Thyroid gland (tissue), 4 donors: ENCODE results near the gene WDR70. TPM values are rescaled to one million over a fixed set of nuclear protein-coding genes. Genes with fewer than 3 reads are reported as not detected.
A peak's percentile ranks its signal among the peaks of the same experiment; 100 is the strongest.
"Not testable (repeated sequence)": the region's sequence is repeated elsewhere in the genome, so short reads cannot be mapped to it uniquely, and the experiment has no call there.

ENCODE experiments used
- DNase-seq, 2 donors: peaks; one replicate each; pipeline ENCODE4 v3.0.0-alpha.2; 2019
- H3K27ac ChIP-seq, 3 donors: fragments of 200-600 bp; sonication (generic); 1 replicate in 2 of 3; 2 replicates in 1 of 3; pipeline ENCODE4 v1.5.1; 2016 to 2019; ENCODE audit warnings: mild to moderate bottlenecking in 1 of 3, moderate library complexity in 1 of 3
- H3K27me3 ChIP-seq: fragments of 200-600 bp; sonication (generic); one replicate; pipeline ENCODE4 v1.5.1; 2019
- H3K36me3 ChIP-seq, 2 donors: fragments of 200-600 bp; sonication (generic); one replicate each; pipeline ENCODE4 v1.5.1; 2016 to 2019
- H3K4me1 ChIP-seq, 2 donors: fragments of 200-600 bp; sonication (generic); one replicate each; pipeline ENCODE4 v1.5.1; 2017 to 2019
- H3K4me3 ChIP-seq, 3 donors: fragments of 200-600 bp; sonication (generic); replicated peaks in 1 of 3; 1 replicate in 2 of 3; 2 replicates in 1 of 3; pipeline ENCODE4 v1.5.1; 2016; ENCODE audit warnings: mild to moderate bottlenecking in 1 of 3
- H3K9me3 ChIP-seq: fragments of 200-600 bp; sonication (generic); one replicate; pipeline ENCODE4 v1.5.1; 2017
- CTCF ChIP-seq, 6 experiments: fragments of 200-600 bp in 3 of 6; fragments of 450-650 bp in 3 of 6; sonication (generic) in 3 of 6; IDR thresholded peaks; one replicate each; pipeline ENCODE4 v1.5.1; 2016 to 2019; ENCODE audit warnings: antibody characterized with exemption in 6 of 6, mild to moderate bottlenecking in 2 of 6, inconsistent platforms in 1 of 6, moderate library complexity in 1 of 6
- POLR2A ChIP-seq, 2 donors: fragments of 450-650 bp; IDR thresholded peaks; one replicate each; pipeline ENCODE4 v1.6.1; 2017; ENCODE audit warnings: antibody characterized with exemption in 2 of 2, mild to moderate bottlenecking in 2 of 2, moderate library complexity in 1 of 2
- WGBS, 2 donors: methylation state at CpG; one replicate each; pipeline ENCODE4 v1.1.5; 2017; 5-methylcytosine and 5-hydroxymethylcytosine counted together
- intact Hi-C: fragments of 100-400 bp; cut with DNase I; formaldehyde crosslinking; loops from one replicate; pipeline ENCODE4 v1.15.1; 2023
- total RNA-seq, 4 donors: library from RNA; depleted of rRNA; stranded (reverse); fragments of >200 nt; gene quantifications; one replicate each; pipeline ENCODE4 v1.2.3, GENCODE V29; 2016

The WDR70 gene
- total RNA-seq, result 100 to 1,000 TPM in 1 of 4 donors, 10 to 100 TPM in 3; 31.3 to 103 (median 33.5) TPM

- WGBS, 2 donors, result 0 to 1% methylated on average over 20 to 39 of the region's 39 CpGs
- H3K27ac ChIP-seq, result peak within 1 kb of the TSS in 1 of 3 donors; percentile 47
Observed at GRCh38 chr5:37379100-37379628, at the start of gene WDR70. WDR70 (plus strand) TSS chr5:37379318; CDS start chr5:37379368, 50 bp downstream.

GRCh38 chr5:37334754-37335153 is 44.4 kb upstream of the WDR70 start:
- H3K27ac ChIP-seq, H3K4me3 ChIP-seq, H3K9me3 ChIP-seq, intact Hi-C loops, H3K4me1 ChIP-seq, DNase-seq, H3K27me3 ChIP-seq: not testable (repeated sequence)
- H3K36me3 ChIP-seq, result peaks cover 24 to 49% of the 10 kb centered on the region in 2 donors
- WGBS, 2 donors, result 95 to 97% methylated on average over 12 of the region's 12 CpGs

More at GRCh38 chr5:37379100-37379628, at the start of gene WDR70:
- intact Hi-C loops, H3K9me3 ChIP-seq, H3K27me3 ChIP-seq, H3K4me1 ChIP-seq: not testable (repeated sequence)
- H3K4me3 ChIP-seq, result peak within 1 kb of the TSS; percentile 28 to 71 (median 59)
- H3K36me3 ChIP-seq, result peaks cover 5 to 18% of the 10 kb centered on the region in 2 donors
- DNase-seq, result peak; percentile 82 to 86
- TF ChIP-seq CTCF (IDR thresholded peaks at IDR 0.05), result peak in 5 of 6 experiments; percentile 18 to 93 (median 63)
- TF ChIP-seq POLR2A (IDR thresholded peaks at IDR 0.05), result peak in 1 of 2 donors; percentile 48

GRCh38 chr5:37342741-37343140 is 36.4 kb upstream of the WDR70 start:
- H3K4me3 ChIP-seq, DNase-seq, H3K4me1 ChIP-seq, H3K27me3 ChIP-seq, H3K9me3 ChIP-seq, intact Hi-C loops, H3K27ac ChIP-seq: not testable (repeated sequence)
- 95 to 97% methylated on average over 18 of the region's 18 CpGs for WGBS, 2 donors
- H3K36me3 ChIP-seq, result peaks cover 49% of the 10 kb centered on the region in 2 donors

- Histone ChIP-seq H3K4me1 (no peaks in the 10 kb centered on the region), H3K36me3 (peaks cover 32 to 50% of the 10 kb centered on the region in 2 donors), H3K27me3 (no peaks in the 10 kb centered on the region), H3K27ac (no peak overlapping the region), H3K4me3 (no peak overlapping the region), H3K9me3 (no peaks in the 10 kb centered on the region)
- DNase-seq, result no peak
- intact Hi-C loops, result no loop called here
- WGBS, 2 donors, result 89 to 92% methylated on average over 6 of the region's 6 CpGs
- TF ChIP-seq POLR2A (IDR thresholded peaks at IDR 0.05), result no peak
- TF ChIP-seq CTCF (IDR thresholded peaks at IDR 0.05), result no peak
Observed at GRCh38 chr5:37355161-37355560, 24.0 kb upstream of the WDR70 start.

GRCh38 chr5:37370550-37370863 is 8.6 kb upstream of the WDR70 start:
- H3K4me1 ChIP-seq, result peaks cover 14 to 17% of the 10 kb centered on the region in 2 donors

More at GRCh38 chr5:37370550-37370863, 8.6 kb upstream of the WDR70 start:
- Histone ChIP-seq H3K9me3 (no peaks in the 10 kb centered on the region), H3K27ac (peak overlapping the region in 2 of 3 donors; percentile 67 to 77), H3K4me3 (peak overlapping the region; percentile 43 to 87 (median 61)), H3K27me3 (no peaks in the 10 kb centered on the region), H3K36me3 (no peaks in the 10 kb centered on the region)
- intact Hi-C loops, result no loop called here
- WGBS, 2 donors, result 0 to 2% methylated on average over 5 to 7 of the region's 7 CpGs
- no peak for TF ChIP-seq CTCF (IDR thresholded peaks at IDR 0.05)
- no peak for TF ChIP-seq POLR2A (IDR thresholded peaks at IDR 0.05)
- DNase-seq, result no peak
